ENCODE data around the gene TMEM115. TPM values are rescaled to one million over a fixed set of nuclear protein-coding genes. Genes with fewer than 3 reads are reported as not detected.

TMEM115 gene
- total and polyA plus RNA-seq, 2 donors (not counting 3 experiments of a cell fraction or from before 2014, with no cell fraction given) = 44.7 to 65.5 TPM

GRCh38 chr3:50383750-50384149, 24.4 kb upstream of the TMEM115 start:
- Histone ChIP-seq H3K4me2 (ENCODE audit: insufficient read depth, low read length) (no peak overlapping the region), H3K9me1 (replicated peaks; ENCODE audit: control insufficient read depth, extremely low read depth, insufficient read depth, low read length) (no peaks in the 10 kb centered on the region), H3K27ac (ENCODE audit: insufficient read depth, low read depth, low read length) (no peak overlapping the region), H2AFZ (ENCODE audit: low read depth, low read length) (no peak overlapping the region), H3K36me3 (ENCODE audit: control insufficient read depth in 2 of 2, extremely low read depth in 1 of 2, insufficient read depth in 2 of 2, low read length in 2 of 2) (no peaks in the 10 kb centered on the region), H3K9me3 (replicated peaks; ENCODE audit: control insufficient read depth, insufficient read depth, low read length) (no peaks in the 10 kb centered on the region), H4K20me1 (replicated peaks; ENCODE audit: control insufficient read depth, extremely low read depth, insufficient read depth, low read length) (no peaks in the 10 kb centered on the region), H3K9ac (replicated peaks; ENCODE audit: extremely low read depth, insufficient read depth, low read length) (no peak overlapping the region), H3K4me3 (replicated peaks in 1 of 3; ENCODE audit: insufficient read depth in 1 of 3, low read depth in 1 of 3, low read length in 3 of 3) (no peak overlapping the region), H3K27me3 (ENCODE audit: control insufficient read depth in 2 of 2, insufficient read depth in 2 of 2, low read length in 2 of 2) (no peaks in the 10 kb centered on the region), H3K4me1 (ENCODE audit: control insufficient read depth, extremely low read depth, insufficient read depth, low read length) (no peaks in the 10 kb centered on the region), H3K79me2 (ENCODE audit: control insufficient read depth, insufficient read depth, low read length) (no peaks in the 10 kb centered on the region)
- FAIRE-seq (no peak), DNase-seq (ENCODE audit: low read depth, low spot score) (no peak)
- dilution Hi-C loops (cut with MboI; ENCODE audit: extremely low pct_ligation_motif_present, low sequenced_read_pairs) (no loop called here), intact Hi-C loops (cut with micrococcal nuclease) (no loop called here)
- POLR2A ChIA-PET = no interaction called here
- TF ChIP-seq GATA2 (IDR thresholded peaks at IDR 0.05; ENCODE audit: insufficient read depth, insufficient read length, low read depth, low read length) (no peak), FOS (IDR thresholded peaks at IDR 0.05; ENCODE audit: borderline replicate concordance, insufficient read depth, low read length) (no peak), EZH2 (IDR thresholded peaks at IDR 0.05; ENCODE audit: borderline replicate concordance, low read depth, low read length, severe bottlenecking) (no peak), MAX (IDR thresholded peaks at IDR 0.05; ENCODE audit: insufficient read depth, insufficient read length) (no peak), JUN (IDR thresholded peaks at IDR 0.05; ENCODE audit: borderline replicate concordance, insufficient read depth, insufficient read length, low read depth) (no peak)
- CTCF ChIA-PET = no interaction called here
- BruUV-seq (replicated peaks) = no TSS peak

GRCh38 chr3:50382722-50383121, 23.4 kb upstream of the TMEM115 start:
- H2AFZ ChIP-seq (ENCODE audit: low read depth, low read length) = no peak overlapping the region
- DNase-seq (ENCODE audit: low read depth, low spot score) (no peak), FAIRE-seq (no peak)
- H3K4me3 ChIP-seq (replicated peaks in 1 of 3; ENCODE audit: insufficient read depth in 1 of 3, low read depth in 1 of 3, low read length in 3 of 3) = no peak overlapping the region
- dilution Hi-C loops (cut with MboI; ENCODE audit: extremely low pct_ligation_motif_present, low sequenced_read_pairs) = no loop called here
- no TSS peak for BruUV-seq (replicated peaks)
- CTCF ChIA-PET = no interaction called here
- no peak overlapping the region for H3K4me2 ChIP-seq (ENCODE audit: insufficient read depth, low read length)
- H4K20me1 ChIP-seq (replicated peaks; ENCODE audit: control insufficient read depth, extremely low read depth, insufficient read depth, low read length) = no peaks in the 10 kb centered on the region
- no peak overlapping the region for H3K9ac ChIP-seq (replicated peaks; ENCODE audit: extremely low read depth, insufficient read depth, low read length)
- H3K27me3 ChIP-seq (ENCODE audit: control insufficient read depth in 2 of 2, insufficient read depth in 2 of 2, low read length in 2 of 2) = no peaks in the 10 kb centered on the region
- H3K27ac ChIP-seq (ENCODE audit: insufficient read depth, low read depth, low read length) = no peak overlapping the region
- no peaks in the 10 kb centered on the region for H3K9me1 ChIP-seq (replicated peaks; ENCODE audit: control insufficient read depth, extremely low read depth, insufficient read depth, low read length)
- H3K9me3 ChIP-seq (replicated peaks; ENCODE audit: control insufficient read depth, insufficient read depth, low read length) = no peaks in the 10 kb centered on the region
- intact Hi-C loops (cut with micrococcal nuclease) = no loop called here
- no peaks in the 10 kb centered on the region for H3K36me3 ChIP-seq (ENCODE audit: control insufficient read depth in 2 of 2, extremely low read depth in 1 of 2, insufficient read depth in 2 of 2, low read length in 2 of 2)
- no peaks in the 10 kb centered on the region for H3K4me1 ChIP-seq (ENCODE audit: control insufficient read depth, extremely low read depth, insufficient read depth, low read length)
- no peak for TF ChIP-seq MAX (IDR thresholded peaks at IDR 0.05; ENCODE audit: insufficient read depth, insufficient read length)
- no peak for TF ChIP-seq POLR2A (IDR thresholded peaks at IDR 0.05; ENCODE audit: low read depth, low read length)
- no peak for TF ChIP-seq MYC (IDR thresholded peaks at IDR 0.05; ENCODE audit: low read depth, low read length)
- no peak for TF ChIP-seq EZH2 (IDR thresholded peaks at IDR 0.05; ENCODE audit: borderline replicate concordance, low read depth, low read length, severe bottlenecking)
- TF ChIP-seq CTCF (IDR thresholded peaks at IDR 0.05; ENCODE audit: extremely low read depth in 1 of 2, insufficient read depth in 1 of 2, low read depth in 1 of 2, low read length in 2 of 2) = no peak
- TF ChIP-seq FOS (IDR thresholded peaks at IDR 0.05; ENCODE audit: borderline replicate concordance, insufficient read depth, low read length) = no peak
- no peak for TF ChIP-seq JUN (IDR thresholded peaks at IDR 0.05; ENCODE audit: borderline replicate concordance, insufficient read depth, insufficient read length, low read depth)
- POLR2A ChIA-PET = no interaction called here
- H3K79me2 ChIP-seq (ENCODE audit: control insufficient read depth, insufficient read depth, low read length) = no peaks in the 10 kb centered on the region
